PC-9 (cell line): Measurements from ENCODE around the gene HSPA1L. TPM values are rescaled to one million over a fixed set of nuclear protein-coding genes. Genes with fewer than 3 reads are reported as not detected.

Experiments used
- BruUV-seq: library from RNA; stranded (reverse); fragments of 400-500 nt; replicated peaks from 2 replicates; lab custom pipeline; 2021; lab: Mats Ljungman, UMichigan
- CTCF ChIA-PET: fragments of 300-600 bp; sonication (Branson Sonifier 250); formaldehyde crosslinking; loops from one replicate; lab custom pipeline; 2022; ENCODE audit warnings: antibody characterized with exemption; lab: Charles Lee
- POLR2A ChIA-PET: fragments of 300-600 bp; sonication (Branson Sonifier 250); formaldehyde crosslinking; loops from one replicate; lab custom pipeline; 2022; ENCODE audit warnings: antibody characterized with exemption; ENCODE audit not compliant: unreplicated experiment; lab: Charles Lee
- DNase-seq, 2 experiments: peaks; one replicate each; pipeline versions ENCODE4 v3.0.0 to v3.0.0-alpha.2; 2015 to 2022; ENCODE audit warnings: mixed read lengths in 1 of 2
- H2AFZ ChIP-seq: fragments of 200-600 bp; sonication (generic); 2 replicates; pipeline ENCODE4 v1.8.1; 2017; ENCODE audit warnings: antibody characterized with exemption
- H3F3A ChIP-seq: fragments of 200-600 bp; sonication (generic); 2 replicates; pipeline ENCODE4 v1.8.1; 2017; ENCODE audit warnings: antibody characterized with exemption, mild to moderate bottlenecking, low read depth; ENCODE audit not compliant: insufficient read depth
- H3K27ac ChIP-seq: fragments of 200-600 bp; sonication (generic); 2 replicates; pipeline ENCODE4 v1.6.1; 2016; ENCODE audit warnings: mixed run types
- H3K27me3 ChIP-seq: fragments of 200-600 bp; sonication (generic); 2 replicates; pipeline ENCODE4 v1.6.1; 2016; ENCODE audit warnings: low read depth, mixed run types; ENCODE audit not compliant: insufficient read depth
- H3K36me3 ChIP-seq: fragments of 200-600 bp; sonication (generic); 2 replicates; pipeline ENCODE4 v1.6.1; 2016; ENCODE audit warnings: low read depth, mixed run types
- H3K4me1 ChIP-seq: fragments of 200-600 bp; sonication (generic); replicated peaks from 2 replicates; pipeline ENCODE4 v1.6.1; 2016; ENCODE audit warnings: mixed run types; ENCODE audit not compliant: insufficient read depth
- H3K4me2 ChIP-seq: fragments of 200-600 bp; sonication (generic); 2 replicates; pipeline ENCODE4 v1.6.1; 2017; ENCODE audit warnings: mixed run types
- H3K4me3 ChIP-seq: fragments of 200-600 bp; sonication (generic); 2 replicates; pipeline ENCODE4 v1.6.1; 2016; ENCODE audit warnings: mixed run types
- H3K79me2 ChIP-seq: fragments of 200-600 bp; sonication (generic); 2 replicates; pipeline ENCODE4 v1.6.1; 2017; ENCODE audit warnings: low read depth, mixed run types
- H3K9me2 ChIP-seq: fragments of 200-600 bp; sonication (generic); 2 replicates; pipeline ENCODE4 v1.8.1; 2017; ENCODE audit warnings: mild to moderate bottlenecking; ENCODE audit not compliant: insufficient read depth
- H3K9me3 ChIP-seq: fragments of 200-600 bp; sonication (generic); 2 replicates; pipeline ENCODE4 v1.8.1; 2016; ENCODE audit warnings: low read depth; ENCODE audit not compliant: insufficient read depth
- H4K20me1 ChIP-seq: fragments of 200-600 bp; sonication (generic); 2 replicates; pipeline ENCODE4 v1.8.1; 2017; ENCODE audit not compliant: insufficient read depth
- EZH2 ChIP-seq: fragments of 200-600 bp; sonication (generic); IDR thresholded peaks from 2 replicates; pipeline ENCODE4 v1.8.0; 2017; ENCODE audit warnings: antibody characterized with exemption, low read depth
- intact Hi-C: fragments of 100-400 bp; cut with micrococcal nuclease; formaldehyde crosslinking; loops from one replicate; pipeline ENCODE4 v1.10.0; 2022; ENCODE audit not compliant: unreplicated experiment
- total RNA-seq: library from RNA; stranded (reverse); gene quantifications from 2 replicates; pipeline ENCODE4 v1.2.3, GENCODE V29; 2021
- TF ChIP-seq, protein P1 (sequence below): fragments of 200-600 bp; sonication (generic); conservative IDR thresholded peaks from 2 replicates; pipeline ENCODE4 v1.6.1; 2017; ENCODE audit warnings: mixed run types, antibody characterized with exemption, mild to moderate bottlenecking, moderate library complexity

Gene HSPA1L
- total RNA-seq, 1 experiment from 2014 or later: 2.3 TPM

DNA sequence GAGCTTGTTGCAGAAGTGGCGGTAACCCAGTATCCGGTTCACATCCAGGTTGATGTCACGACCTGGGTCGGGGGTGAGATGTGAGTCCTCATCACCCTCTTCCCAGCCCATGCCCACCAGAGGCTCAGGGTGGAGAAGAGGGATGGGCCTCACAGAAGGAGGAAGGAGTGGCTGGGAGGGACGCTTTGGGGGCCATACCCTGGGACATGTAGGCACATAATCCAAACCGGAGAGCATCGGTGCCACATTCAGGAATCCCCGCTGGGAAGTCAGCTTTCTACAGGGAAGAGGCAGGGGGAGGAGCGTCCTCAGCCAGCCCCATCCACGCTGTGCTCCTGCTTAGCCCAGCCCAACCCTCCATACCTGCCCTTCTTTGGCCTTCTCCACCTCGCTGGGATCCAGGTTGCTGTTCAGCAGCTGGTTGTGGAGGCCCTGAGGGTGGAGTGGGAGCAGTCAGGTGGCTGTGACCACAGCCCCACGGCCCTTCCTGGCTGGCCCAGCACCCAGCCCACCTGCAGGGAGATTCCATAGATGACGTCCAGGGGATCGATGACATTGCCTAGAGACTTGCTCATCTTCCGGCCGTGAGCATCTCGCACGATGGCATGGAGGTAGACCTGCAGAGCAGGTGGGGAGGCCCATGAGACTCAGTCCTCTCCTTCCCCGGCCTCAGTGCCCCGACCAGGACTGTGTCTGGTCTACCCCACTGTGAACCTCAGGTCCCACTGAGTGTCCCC, 34.4 kb downstream of the HSPA1L start:
- no peak overlapping the region for H3K4me3 ChIP-seq
- no peaks in the 10 kb centered on the region for H3K9me3 ChIP-seq
- TF ChIP-seq, protein P1, sequence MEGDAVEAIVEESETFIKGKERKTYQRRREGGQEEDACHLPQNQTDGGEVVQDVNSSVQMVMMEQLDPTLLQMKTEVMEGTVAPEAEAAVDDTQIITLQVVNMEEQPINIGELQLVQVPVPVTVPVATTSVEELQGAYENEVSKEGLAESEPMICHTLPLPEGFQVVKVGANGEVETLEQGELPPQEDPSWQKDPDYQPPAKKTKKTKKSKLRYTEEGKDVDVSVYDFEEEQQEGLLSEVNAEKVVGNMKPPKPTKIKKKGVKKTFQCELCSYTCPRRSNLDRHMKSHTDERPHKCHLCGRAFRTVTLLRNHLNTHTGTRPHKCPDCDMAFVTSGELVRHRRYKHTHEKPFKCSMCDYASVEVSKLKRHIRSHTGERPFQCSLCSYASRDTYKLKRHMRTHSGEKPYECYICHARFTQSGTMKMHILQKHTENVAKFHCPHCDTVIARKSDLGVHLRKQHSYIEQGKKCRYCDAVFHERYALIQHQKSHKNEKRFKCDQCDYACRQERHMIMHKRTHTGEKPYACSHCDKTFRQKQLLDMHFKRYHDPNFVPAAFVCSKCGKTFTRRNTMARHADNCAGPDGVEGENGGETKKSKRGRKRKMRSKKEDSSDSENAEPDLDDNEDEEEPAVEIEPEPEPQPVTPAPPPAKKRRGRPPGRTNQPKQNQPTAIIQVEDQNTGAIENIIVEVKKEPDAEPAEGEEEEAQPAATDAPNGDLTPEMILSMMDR: no peak
- no peak for TF ChIP-seq EZH2
- no peaks in the 10 kb centered on the region for H4K20me1 ChIP-seq
- H3K27me3 ChIP-seq: no peaks in the 10 kb centered on the region
- BruUV-seq: no TSS peak
- DNase-seq: no peak
- H3K36me3 ChIP-seq: peaks cover 18% of the 10 kb centered on the region; the same call in 1 of the 2 replicates
- peaks cover 21% of the 10 kb centered on the region for H3K4me1 ChIP-seq
- intact Hi-C loops: no loop called here
- no peaks in the 10 kb centered on the region for H3K79me2 ChIP-seq
- no peak overlapping the region for H3K27ac ChIP-seq
- H2AFZ ChIP-seq: no peak overlapping the region
- H3K4me2 ChIP-seq: no peak overlapping the region
- POLR2A ChIA-PET: no interaction called here
- peaks cover 24% of the 10 kb centered on the region; the same call in 1 of the 2 replicates for H3F3A ChIP-seq
- no peaks in the 10 kb centered on the region for H3K9me2 ChIP-seq
- CTCF ChIA-PET: no interaction called here

DNA sequence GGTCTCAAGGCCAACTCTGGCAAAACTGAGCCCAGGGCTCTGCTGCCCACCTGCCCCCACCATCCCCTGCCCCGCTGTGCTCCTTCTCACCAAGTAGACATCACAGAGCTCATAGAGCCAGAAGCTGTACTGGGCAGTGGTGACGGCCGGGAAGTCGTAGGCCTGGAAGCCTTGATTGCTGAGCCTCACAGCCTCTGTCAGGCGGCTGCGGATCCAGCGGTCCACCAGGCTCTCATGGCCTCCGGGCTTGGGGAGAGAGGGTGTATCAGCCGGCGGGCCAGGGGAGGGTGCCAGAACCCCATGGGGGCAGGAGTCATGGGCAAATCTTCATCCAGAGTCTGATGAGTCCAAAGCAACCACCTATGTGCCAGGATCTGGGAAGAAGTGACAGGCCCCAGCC, 35.2 kb downstream of the HSPA1L start:
- no TSS peak for BruUV-seq
- TF ChIP-seq, protein P1: no peak
- TF ChIP-seq EZH2: no peak
- ChIA-PET CTCF (no interaction called here), POLR2A (interaction anchor here (0.6 kb wide), 1 partner anchor 166 kb away, joined by 5 read pairs; the partner anchor contains the start of gene CFB)
- no peaks in the 10 kb centered on the region for H3K9me2 ChIP-seq
- H3K36me3 ChIP-seq: peaks cover 18% of the 10 kb centered on the region; the same call in 1 of the 2 replicates
- no peak overlapping the region for H3K4me2 ChIP-seq
- H4K20me1 ChIP-seq: no peaks in the 10 kb centered on the region
- DNase-seq: no peak
- no peaks in the 10 kb centered on the region for H3K27me3 ChIP-seq
- H3F3A ChIP-seq: peaks cover 24% of the 10 kb centered on the region; the same call in 1 of the 2 replicates
- no peaks in the 10 kb centered on the region for H3K79me2 ChIP-seq
- peaks cover 28% of the 10 kb centered on the region for H3K4me1 ChIP-seq
- no peak overlapping the region for H3K4me3 ChIP-seq
- intact Hi-C loops: loop anchor here (10.0 kb wide), 1 partner anchor 175 kb away; the partner anchor contains the start of genes NELFE and SKIC2
- H3K9me3 ChIP-seq: no peaks in the 10 kb centered on the region
- no peak overlapping the region for H2AFZ ChIP-seq
- no peak overlapping the region for H3K27ac ChIP-seq

DNA sequence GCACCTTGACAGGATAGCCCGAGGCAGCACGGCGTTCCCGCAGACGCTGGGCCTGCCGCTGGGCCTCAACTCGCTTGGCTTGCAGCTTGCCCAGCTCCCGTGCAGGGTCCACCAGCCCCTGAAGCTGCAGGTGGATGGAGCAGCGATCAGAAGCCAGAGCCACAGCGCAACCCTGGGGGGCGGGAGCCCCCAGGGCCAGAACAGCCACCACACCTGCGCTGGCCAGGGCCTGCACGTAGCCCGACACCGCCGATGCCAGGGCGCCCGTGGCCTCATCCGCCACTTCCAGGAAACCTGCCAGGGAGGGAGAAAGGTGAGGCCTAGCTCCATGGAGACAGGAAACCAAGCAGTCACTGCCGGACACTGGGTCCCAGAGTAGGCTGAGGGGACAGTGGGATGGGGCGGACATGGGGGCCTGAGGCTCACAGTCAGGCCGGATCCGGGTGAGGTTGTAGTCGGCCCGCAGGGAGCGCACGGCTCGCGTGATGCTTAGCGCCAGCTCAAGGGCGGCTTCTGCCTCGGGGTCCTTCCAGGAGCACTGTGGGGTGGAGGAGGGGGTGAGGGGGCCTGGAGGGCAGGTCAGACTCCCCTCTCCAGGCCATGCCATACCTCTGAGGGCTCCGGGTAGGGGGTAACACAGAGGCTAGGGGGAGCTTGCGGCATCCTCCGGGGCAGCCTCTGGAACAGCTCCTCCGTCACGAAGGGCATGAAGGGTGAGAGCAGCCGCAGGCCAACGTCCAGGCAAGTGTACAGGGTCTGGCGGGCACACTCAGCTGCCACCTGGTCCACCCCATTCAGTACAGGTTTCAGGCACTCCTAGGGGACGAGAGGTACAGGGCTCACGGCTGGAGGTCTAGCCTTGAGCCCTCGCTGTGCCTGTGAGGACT, 35.8 kb downstream of the HSPA1L start:
- no peak for TF ChIP-seq EZH2
- TF ChIP-seq, protein P1: no peak
- peaks cover 31% of the 10 kb centered on the region for H3K4me1 ChIP-seq
- H3K27ac ChIP-seq: no peak overlapping the region
- no peak for DNase-seq
- ChIA-PET POLR2A (interaction anchor here (0.6 kb wide), 1 partner anchor 166 kb away, joined by 5 read pairs; the partner anchor contains the start of gene CFB), CTCF (no interaction called here)
- no peaks in the 10 kb centered on the region for H3K9me2 ChIP-seq
- no peaks in the 10 kb centered on the region for H4K20me1 ChIP-seq
- H3K9me3 ChIP-seq: no peaks in the 10 kb centered on the region
- no peaks in the 10 kb centered on the region for H3K79me2 ChIP-seq
- no TSS peak for BruUV-seq
- no peaks in the 10 kb centered on the region for H3K27me3 ChIP-seq
- peaks cover 24% of the 10 kb centered on the region; the same call in 1 of the 2 replicates for H3F3A ChIP-seq
- H2AFZ ChIP-seq: no peak overlapping the region
- intact Hi-C loops: loop anchor here (10.0 kb wide), 1 partner anchor 176 kb away; the partner anchor contains the start of genes NELFE and SKIC2
- H3K4me2 ChIP-seq: no peak overlapping the region
- peaks cover 16% of the 10 kb centered on the region; the same call in 1 of the 2 replicates for H3K36me3 ChIP-seq
- no peak overlapping the region for H3K4me3 ChIP-seq
